Measurements from ENCODE around the gene INCA1. TPM values are rescaled to one million over a fixed set of nuclear protein-coding genes. Genes with fewer than 3 reads are reported as not detected.

Gene INCA1
- total and polyA plus RNA-seq, 2 of the 8 experiments (the other 6 are each of a cell fraction or from before 2014, with no cell fraction given), result 0.89 to 1.4 TPM

- peak; percentile 62 for TF ChIP-seq ASH2L (IDR thresholded peaks at IDR 0.05; ENCODE audit: low read length)
- no peak for TF ChIP-seq KDM1A (IDR thresholded peaks at IDR 0.05; ENCODE audit: borderline replicate concordance, low read length)
- TF ChIP-seq CTCF (IDR thresholded peaks at IDR 0.05; ENCODE audit: control extremely low read depth in 1 of 3, insufficient read depth in 1 of 3, low read depth in 1 of 3, low read length in 3 of 3), result no peak
- TF ChIP-seq SP4 (IDR thresholded peaks at IDR 0.05; ENCODE audit: low read length), result peak; percentile 79; the same call in 1 of the 2 replicates
- TF ChIP-seq MAX (IDR thresholded peaks at IDR 0.05), result peak; percentile 70
- no peak for TF ChIP-seq ATF2 (IDR thresholded peaks at IDR 0.05; ENCODE audit: low read length)
- TF ChIP-seq RFX5 (IDR thresholded peaks at IDR 0.05; ENCODE audit: borderline replicate concordance, low read depth, low read length), result no peak
- TF ChIP-seq YY1 (IDR thresholded peaks at IDR 0.05; ENCODE audit: low read depth, low read length), result 0 out of 2 replicates have a peak, but pooled peaks have one; percentile 6
Measured at GRCh38 chr17:4997302-4998026, at the start of gene INCA1, which contains the start of gene KIF1C (continued).

Measured in H1 (cell line).